Lower lobe of right lung (tissue), 2 donors: ENCODE results near the gene EI24. TPM values are rescaled to one million over a fixed set of nuclear protein-coding genes. Genes with fewer than 3 reads are reported as not detected.

Experiments
- ATAC-seq, 2 donors: fragments of 200-7000 bp; cut with Tn5 transposase; one replicate each; pipeline ENCODE4 v1.9.1; 2020 to 2022; ENCODE audit warnings: mild to moderate bottlenecking in 2 of 2, moderate library complexity in 2 of 2
- DNase-seq: peaks from one replicate; pipeline ENCODE4 v3.0.0-alpha.2; 2020
- H3K27ac ChIP-seq: fragments of 200-600 bp; one replicate; pipeline ENCODE4 v1.8.0; 2022
- H3K27me3 ChIP-seq: fragments of 200-600 bp; one replicate; pipeline ENCODE4 v1.8.0; 2022; ENCODE audit warnings: low read depth
- H3K36me3 ChIP-seq: fragments of 200-600 bp; one replicate; pipeline ENCODE4 v1.8.0; 2022; ENCODE audit warnings: mild to moderate bottlenecking
- H3K4me1 ChIP-seq: fragments of 200-600 bp; one replicate; pipeline ENCODE4 v1.8.0; 2022
- H3K4me3 ChIP-seq: fragments of 200-600 bp; one replicate; pipeline ENCODE4 v1.8.0; 2022; ENCODE audit warnings: mild to moderate bottlenecking
- H3K9me3 ChIP-seq: fragments of 200-600 bp; one replicate; pipeline ENCODE4 v1.8.0; 2022
- intact Hi-C: fragments of 100-400 bp; cut with DNase I; formaldehyde crosslinking; loops from one replicate; pipeline ENCODE4 v1.11.0; 2022
- total RNA-seq: library from RNA; stranded (reverse); fragmentation: NEBNext Ultra II Directional; extraction: Animal tissue kit (Norgen Biotek cat#: 25700); gene quantifications from one replicate; pipeline ENCODE4 v1.2.1, GENCODE V29; 2021
- TF ChIP-seq, protein P1 (sequence below): fragments of 200-600 bp; IDR thresholded peaks from one replicate; pipeline ENCODE4 v1.8.0; 2022; ENCODE audit warnings: antibody characterized with exemption, mild to moderate bottlenecking
- donor health status: DM: no; HTN: yes; CAD: no; lungs with severe emphysema.

The EI24 gene
- total RNA-seq, 1 donor from 2014 or later = 56.8 TPM

DNA sequence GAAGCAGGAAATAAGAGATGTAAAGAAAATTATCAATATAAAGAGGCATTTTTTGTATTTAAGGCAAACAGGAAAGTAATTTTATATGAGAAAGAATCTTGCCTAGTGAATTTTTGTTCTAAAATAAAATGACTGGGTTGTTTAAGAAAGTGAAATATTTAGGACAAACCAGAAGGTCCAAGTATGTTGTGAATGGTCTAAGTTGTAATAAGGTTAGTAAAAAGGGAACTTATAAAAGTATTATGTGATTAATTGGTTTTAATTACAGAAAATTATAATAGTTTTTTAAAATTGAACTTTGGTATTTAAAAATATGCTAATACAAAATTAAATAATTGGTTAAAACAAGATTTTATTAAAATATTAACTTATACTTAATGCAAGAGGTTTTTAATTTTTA, 26.6 kb upstream of the EI24 start:
- H3K36me3 ChIP-seq = no peaks in the 10 kb centered on the region

DNA sequence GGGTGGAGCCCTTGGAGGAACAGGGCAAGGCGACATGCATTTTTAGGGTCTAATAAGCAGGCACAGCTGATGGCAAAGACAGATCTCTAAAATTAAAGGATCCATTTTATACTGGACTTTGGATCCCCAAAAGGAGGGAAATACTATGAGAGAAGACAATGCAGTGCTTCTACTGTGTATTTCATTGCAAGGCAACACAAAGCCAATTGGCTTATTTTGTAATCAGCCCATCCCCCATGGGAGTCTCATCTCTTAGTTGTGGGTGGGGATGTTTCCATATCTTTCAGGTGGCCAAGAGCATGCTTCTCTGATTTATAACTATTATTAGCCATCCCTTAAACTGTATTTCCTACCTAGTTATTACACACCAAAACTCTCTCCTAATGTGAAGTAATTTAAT, 18.5 kb upstream of the EI24 start:
- TF ChIP-seq, protein P1, sequence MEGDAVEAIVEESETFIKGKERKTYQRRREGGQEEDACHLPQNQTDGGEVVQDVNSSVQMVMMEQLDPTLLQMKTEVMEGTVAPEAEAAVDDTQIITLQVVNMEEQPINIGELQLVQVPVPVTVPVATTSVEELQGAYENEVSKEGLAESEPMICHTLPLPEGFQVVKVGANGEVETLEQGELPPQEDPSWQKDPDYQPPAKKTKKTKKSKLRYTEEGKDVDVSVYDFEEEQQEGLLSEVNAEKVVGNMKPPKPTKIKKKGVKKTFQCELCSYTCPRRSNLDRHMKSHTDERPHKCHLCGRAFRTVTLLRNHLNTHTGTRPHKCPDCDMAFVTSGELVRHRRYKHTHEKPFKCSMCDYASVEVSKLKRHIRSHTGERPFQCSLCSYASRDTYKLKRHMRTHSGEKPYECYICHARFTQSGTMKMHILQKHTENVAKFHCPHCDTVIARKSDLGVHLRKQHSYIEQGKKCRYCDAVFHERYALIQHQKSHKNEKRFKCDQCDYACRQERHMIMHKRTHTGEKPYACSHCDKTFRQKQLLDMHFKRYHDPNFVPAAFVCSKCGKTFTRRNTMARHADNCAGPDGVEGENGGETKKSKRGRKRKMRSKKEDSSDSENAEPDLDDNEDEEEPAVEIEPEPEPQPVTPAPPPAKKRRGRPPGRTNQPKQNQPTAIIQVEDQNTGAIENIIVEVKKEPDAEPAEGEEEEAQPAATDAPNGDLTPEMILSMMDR = no peak
- Histone ChIP-seq H3K4me3 (no peak overlapping the region), H3K4me1 (no peaks in the 10 kb centered on the region), H3K36me3 (no peaks in the 10 kb centered on the region), H3K27ac (no peak overlapping the region), H3K9me3 (peaks cover 21% of the 10 kb centered on the region), H3K27me3 (no peaks in the 10 kb centered on the region)
- DNase-seq (no peak), ATAC-seq (no peak)
- intact Hi-C loops = no loop called here

More for the DNA sequence above, 26.6 kb upstream of the EI24 start:
- DNase-seq = no peak
- Histone ChIP-seq H3K4me3 (no peak overlapping the region), H3K9me3 (no peaks in the 10 kb centered on the region), H3K27me3 (no peaks in the 10 kb centered on the region), H3K27ac (no peak overlapping the region), H3K4me1 (no peaks in the 10 kb centered on the region)
- TF ChIP-seq, protein P1 = no peak
- intact Hi-C loops = no loop called here
- no peak for ATAC-seq

DNA sequence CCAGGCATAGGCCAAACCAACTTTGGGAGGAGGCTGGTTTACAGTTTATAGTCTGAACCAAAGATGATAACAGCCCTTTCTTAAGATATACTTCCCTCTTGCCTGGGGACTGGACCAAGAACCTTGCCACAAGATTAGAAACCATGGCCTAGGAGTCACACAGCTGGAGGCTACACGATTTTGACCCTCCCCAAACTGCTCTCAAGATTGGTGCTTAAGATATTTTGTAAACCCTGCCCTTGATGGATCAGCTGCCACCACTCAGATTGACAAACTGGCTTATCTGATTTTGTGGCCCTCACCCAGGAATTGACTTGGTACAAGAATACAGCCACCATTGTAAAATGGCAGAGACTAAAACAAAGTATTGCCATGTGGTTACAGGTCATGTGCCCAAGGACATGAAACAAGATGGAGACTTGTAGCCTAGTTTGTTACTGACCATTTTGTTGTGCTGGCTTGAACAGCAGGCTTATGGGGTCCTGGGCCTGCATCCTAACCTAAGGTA, 17.4 kb upstream of the EI24 start:
- H3K9me3 ChIP-seq = peaks cover 21% of the 10 kb centered on the region
- H3K4me1 ChIP-seq = no peaks in the 10 kb centered on the region
- TF ChIP-seq, protein P1 = no peak
- ATAC-seq = no peak
- H3K4me3 ChIP-seq = no peak overlapping the region
- intact Hi-C loops = no loop called here
- H3K27me3 ChIP-seq = no peaks in the 10 kb centered on the region
- no peak overlapping the region for H3K27ac ChIP-seq
- H3K36me3 ChIP-seq = no peaks in the 10 kb centered on the region
- no peak for DNase-seq

DNA sequence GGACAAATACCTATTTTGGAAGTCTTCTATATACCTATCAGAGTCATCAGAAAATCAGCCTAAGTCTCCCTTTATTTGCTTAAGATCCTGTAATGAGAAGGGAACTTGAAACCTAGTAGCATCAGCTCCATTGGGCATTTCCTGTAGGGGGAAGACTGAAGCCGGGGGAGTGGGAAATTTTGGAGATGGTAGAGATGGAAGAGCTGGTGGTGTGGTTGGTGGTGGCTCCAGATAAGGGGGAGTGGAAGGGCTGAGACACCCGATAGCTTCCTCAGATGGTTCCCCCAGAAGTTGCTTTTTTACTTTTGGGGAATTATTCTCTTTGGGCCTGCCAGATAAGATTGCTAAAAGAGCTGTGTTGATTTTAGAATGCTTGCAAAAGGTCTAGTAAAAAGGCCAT, 16.4 kb upstream of the EI24 start:
- no peak for DNase-seq
- Histone ChIP-seq H3K4me3 (no peak overlapping the region), H3K27ac (no peak overlapping the region), H3K9me3 (peaks cover 21% of the 10 kb centered on the region), H3K27me3 (no peaks in the 10 kb centered on the region), H3K36me3 (no peaks in the 10 kb centered on the region), H3K4me1 (no peaks in the 10 kb centered on the region)
- ATAC-seq = no peak
- TF ChIP-seq, protein P1 = no peak
- intact Hi-C loops = no loop called here

DNA sequence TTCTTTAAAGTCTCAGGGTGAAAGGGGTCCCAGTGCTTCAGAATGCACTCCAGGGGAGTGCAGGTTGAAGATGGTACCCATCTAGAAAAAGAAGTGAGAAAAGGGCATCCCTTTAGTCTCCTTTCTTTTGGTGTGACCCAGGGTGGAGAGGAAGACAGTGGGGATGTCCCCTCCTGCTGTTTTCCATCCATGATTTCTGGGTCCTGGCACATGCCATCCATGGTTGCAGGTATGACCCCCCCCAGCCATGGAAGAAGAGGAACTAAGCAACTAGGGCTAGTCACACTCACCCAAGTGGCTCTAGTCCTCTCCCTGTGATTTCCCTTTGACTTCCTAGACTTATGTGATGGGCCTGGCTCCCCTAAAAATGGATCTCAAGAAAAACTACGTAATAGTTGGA, 15.9 kb upstream of the EI24 start:
- Histone ChIP-seq H3K27ac (no peak overlapping the region), H3K27me3 (no peaks in the 10 kb centered on the region), H3K4me3 (no peak overlapping the region), H3K36me3 (no peaks in the 10 kb centered on the region), H3K4me1 (no peaks in the 10 kb centered on the region), H3K9me3 (peaks cover 21% of the 10 kb centered on the region)
- no peak for DNase-seq
- no peak for ATAC-seq
- TF ChIP-seq, protein P1 = no peak
- intact Hi-C loops = no loop called here

DNA sequence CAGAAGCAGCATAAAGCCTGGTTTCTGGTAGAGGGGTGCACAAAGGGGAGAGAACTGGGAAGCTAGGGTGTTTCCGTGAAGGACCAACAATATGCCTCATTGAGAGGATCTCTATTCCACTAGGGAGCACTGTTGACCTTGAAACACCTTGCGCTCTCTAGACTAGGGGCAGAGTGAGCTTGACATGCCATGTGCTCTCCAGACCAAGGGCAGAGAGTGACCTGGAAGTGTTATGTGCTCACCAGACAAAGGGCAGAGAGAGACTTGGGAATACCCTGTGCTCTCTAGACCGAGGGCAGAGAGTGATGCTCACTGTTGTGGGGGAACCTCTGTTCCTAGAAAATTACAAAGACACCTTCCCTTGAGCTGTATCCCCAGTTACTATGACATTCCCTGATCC, 15.2 kb upstream of the EI24 start:
- Histone ChIP-seq H3K36me3 (no peaks in the 10 kb centered on the region), H3K4me3 (no peak overlapping the region)
- TF ChIP-seq, protein P1 = no peak

More for the DNA sequence above, 15.2 kb upstream of the EI24 start:
- Histone ChIP-seq H3K4me1 (no peaks in the 10 kb centered on the region), H3K9me3 (peaks cover 21% of the 10 kb centered on the region), H3K27ac (no peak overlapping the region), H3K27me3 (no peaks in the 10 kb centered on the region)
- DNase-seq = no peak
- no peak for ATAC-seq
- intact Hi-C loops = no loop called here
